GM23338 (cell line): ENCODE data around the gene KCNC4. TPM values are rescaled to one million over a fixed set of nuclear protein-coding genes. Genes with fewer than 3 reads are reported as not detected.

ENCODE experiments used
- ATAC-seq: fragments of 200-7000 bp; cut with Tn5 transposase; 3 replicates; pipeline ENCODE4 v1.9.1; 2020
- DNase-seq: peaks from one replicate; pipeline ENCODE4 v3.0.0-alpha.2; 2015; ENCODE audit warnings: low spot score
- H2AFZ ChIP-seq: fragments of 200-600 bp; sonication (generic); 2 replicates; pipeline ENCODE4 v1.8.0; 2016; ENCODE audit warnings: antibody characterized with exemption, mild to moderate bottlenecking, moderate library complexity
- H3F3A ChIP-seq: fragments of 200-600 bp; sonication (generic); replicated peaks from 2 replicates; pipeline ENCODE4 v1.8.0; 2017; ENCODE audit warnings: antibody characterized with exemption, mixed run types, low read depth
- H3K27ac ChIP-seq: fragments of 200-600 bp; sonication (generic); 2 replicates; pipeline ENCODE4 v1.6.1; 2016; ENCODE audit warnings: low read depth
- H3K27me3 ChIP-seq: fragments of 200-600 bp; sonication (generic); 2 replicates; pipeline ENCODE4 v1.8.0; 2016; ENCODE audit warnings: mild to moderate bottlenecking, mixed run types, moderate library complexity; ENCODE audit not compliant: insufficient read depth
- H3K36me3 ChIP-seq: fragments of 200-600 bp; sonication (generic); 2 replicates; pipeline ENCODE4 v1.8.0; 2016; ENCODE audit warnings: mild to moderate bottlenecking; ENCODE audit not compliant: insufficient read depth
- H3K4me1 ChIP-seq: fragments of 200-600 bp; sonication (generic); 2 replicates; pipeline ENCODE4 v1.8.0; 2016; ENCODE audit warnings: mild to moderate bottlenecking, moderate library complexity; ENCODE audit not compliant: insufficient read depth
- H3K4me2 ChIP-seq: fragments of 200-600 bp; sonication (generic); 2 replicates; pipeline ENCODE4 v1.7.1; 2017; ENCODE audit warnings: mixed run types
- H3K4me3 ChIP-seq: fragments of 200-600 bp; sonication (generic); 2 replicates; pipeline ENCODE4 v1.6.1; 2016; ENCODE audit warnings: mixed run types
- H3K79me2 ChIP-seq: fragments of 200-600 bp; sonication (generic); replicated peaks from 2 replicates; pipeline ENCODE4 v1.8.0; 2017; ENCODE audit warnings: mild to moderate bottlenecking; ENCODE audit not compliant: insufficient read depth
- H3K9me2 ChIP-seq: fragments of 200-600 bp; sonication (generic); 2 replicates; pipeline ENCODE4 v1.8.0; 2017; ENCODE audit not compliant: insufficient read depth
- H4K20me1 ChIP-seq: fragments of 200-600 bp; sonication (generic); replicated peaks from 2 replicates; pipeline ENCODE4 v1.8.0; 2017; ENCODE audit warnings: mild to moderate bottlenecking; ENCODE audit not compliant: insufficient read depth
- H3K27ac Mint-ChIP-seq: 2 replicates; pipeline ENCODE4 v1.8.0; 2020; ENCODE audit warnings: inconsistent platforms, mild to moderate bottlenecking, moderate library complexity, mixed read lengths
- H3K27me3 Mint-ChIP-seq: 3 replicates; pipeline ENCODE4 v1.8.0; 2022; ENCODE audit warnings: low read depth, mild to moderate bottlenecking, moderate library complexity, mixed read lengths, inconsistent platforms; ENCODE audit not compliant: insufficient read depth, poor library complexity
- H3K36me3 Mint-ChIP-seq: 3 replicates; pipeline ENCODE4 v1.8.0; 2021; ENCODE audit warnings: low read depth, mild to moderate bottlenecking, inconsistent platforms, moderate library complexity, mixed read lengths
- H3K4me1 Mint-ChIP-seq: 3 replicates; pipeline ENCODE4 v1.8.0; 2020; ENCODE audit warnings: mild to moderate bottlenecking, inconsistent platforms, mixed read lengths
- H3K4me3 Mint-ChIP-seq: 3 replicates; pipeline ENCODE4 v1.8.0; 2021; ENCODE audit warnings: moderate library complexity, mild to moderate bottlenecking, inconsistent platforms, mixed read lengths
- H3K9me3 Mint-ChIP-seq: 3 replicates; pipeline ENCODE4 v1.8.0; 2020; ENCODE audit warnings: moderate library complexity, mild to moderate bottlenecking, inconsistent platforms, mixed read lengths
- CREB1 ChIP-seq: fragments of 250-450 bp; sonication (Bioruptor Pico); IDR thresholded peaks from 2 replicates; pipeline ENCODE4 v1.5.0; 2020; ENCODE audit warnings: low read depth, mild to moderate bottlenecking, moderate library complexity
- EZH2 ChIP-seq: fragments of 200-600 bp; sonication (generic); IDR thresholded peaks from one replicate; pipeline ENCODE4 v1.8.0; 2017; ENCODE audit warnings: antibody characterized with exemption, mild to moderate bottlenecking, low read depth; ENCODE audit not compliant: unreplicated experiment
- EZH2phosphoT487 ChIP-seq: fragments of 200-600 bp; sonication (generic); IDR thresholded peaks from one replicate; pipeline ENCODE4 v1.8.1; 2018; ENCODE audit warnings: antibody characterized with exemption; ENCODE audit not compliant: unreplicated experiment
- JUNB ChIP-seq: IDR thresholded peaks from one replicate; pipeline ENCODE4 v1.6.1; 2016; ENCODE audit warnings: antibody characterized with exemption; ENCODE audit not compliant: unreplicated experiment
- NANOG ChIP-seq: IDR thresholded peaks from 2 replicates; pipeline ENCODE4 v1.6.1; 2016; ENCODE audit warnings: antibody characterized with exemption, borderline replicate concordance
- POLR2AphosphoS5 ChIP-seq: IDR thresholded peaks from 2 replicates; pipeline ENCODE4 v1.6.1; 2016; ENCODE audit warnings: antibody characterized with exemption, low read depth
- STAT1 ChIP-seq: IDR thresholded peaks from one replicate; pipeline ENCODE4 v1.6.1; 2016; ENCODE audit warnings: antibody characterized with exemption; ENCODE audit not compliant: unreplicated experiment
- ZNF114 ChIP-seq: fragments of 250-450 bp; sonication (Bioruptor Pico); IDR thresholded peaks from 2 replicates; pipeline ENCODE4 v1.5.0; 2020; ENCODE audit warnings: mild to moderate bottlenecking, moderate library complexity
- ZNF331 ChIP-seq: fragments of 250-450 bp; sonication (Bioruptor Pico); IDR thresholded peaks from 2 replicates; pipeline ENCODE4 v1.5.0; 2020; ENCODE audit warnings: low read depth, mild to moderate bottlenecking, moderate library complexity
- polyA plus RNA-seq: library from polyadenylated mRNA; unstranded; fragments of >200 nt; fragmentation: Nextera tagmentation; extraction: Ambion mirVana; gene quantifications from 2 replicates; pipeline ENCODE4 v1.2.1, GENCODE V29; 2016
- total RNA-seq: library from RNA; depleted of rRNA; stranded (reverse); fragments of >200 nt; shearing (Covaris generic); gene quantifications from 2 replicates; pipeline ENCODE4 v1.2.3, GENCODE V29; 2014
- TF ChIP-seq, protein P1 (sequence below): IDR thresholded peaks from 2 replicates; pipeline ENCODE4 v1.6.1; 2016; ENCODE audit warnings: antibody characterized with exemption
- TF ChIP-seq, protein P2 (sequence below): fragments of 250-450 bp; sonication (Bioruptor Pico); IDR thresholded peaks from 2 replicates; pipeline ENCODE4 v1.5.0; 2020; ENCODE audit warnings: mild to moderate bottlenecking, moderate library complexity
- TF ChIP-seq, protein P3 (sequence below): IDR thresholded peaks from one replicate; pipeline ENCODE4 v1.6.1; 2018; ENCODE audit warnings: antibody characterized with exemption; ENCODE audit not compliant: unreplicated experiment
- TF ChIP-seq, protein P4 (sequence below), 2 experiments: fragments of 200-600 bp in 1 of 2; sonication (generic) in 1 of 2; conservative IDR thresholded peaks; 2 replicates each; pipeline versions ENCODE4 v1.5.1 to v1.6.1; 2016 to 2017; ENCODE audit warnings: antibody characterized with exemption in 2 of 2, low read depth in 2 of 2, mild to moderate bottlenecking in 2 of 2, moderate library complexity in 1 of 2

The KCNC4 gene
- total and polyA plus RNA-seq, 2 experiments from 2014 or later = 3.5 to 10.7 TPM

DNA sequence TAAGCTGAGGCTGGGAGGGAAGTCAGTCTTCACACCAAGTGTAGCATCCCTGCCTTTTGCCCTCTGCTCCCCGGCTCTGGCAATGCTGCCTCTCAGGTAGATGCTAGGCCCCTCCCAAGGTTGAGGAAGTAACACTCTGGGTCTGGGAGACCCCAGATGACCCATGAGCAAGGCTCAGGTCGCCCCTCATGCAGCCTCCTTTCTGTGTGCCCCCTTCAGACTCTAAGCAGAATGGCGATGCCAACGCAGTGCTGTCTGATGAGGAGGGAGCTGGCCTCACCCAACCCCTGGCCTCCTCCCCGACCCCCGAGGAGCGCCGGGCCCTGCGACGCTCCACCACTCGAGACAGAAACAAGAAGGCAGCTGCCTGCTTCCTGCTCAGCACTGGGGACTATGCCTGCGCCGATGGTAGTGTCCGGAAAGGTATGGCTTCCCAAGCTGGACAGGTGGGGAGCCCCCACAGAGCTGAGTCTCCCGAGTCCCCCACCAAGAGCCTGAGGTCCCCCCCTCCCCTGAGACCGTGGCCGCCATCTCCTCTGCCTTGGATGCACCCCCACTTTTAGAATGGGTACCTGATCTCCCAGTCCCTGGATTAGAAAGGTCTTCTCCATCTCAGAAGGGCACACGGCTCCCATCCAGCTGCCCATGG lies 15.8 kb downstream of the KCNC4 start:
- Mint-ChIP-seq H3K9me3 (no peaks in the 10 kb centered on the region), H3K4me3 (no peak overlapping the region), H3K4me1 (peaks cover 23% of the 10 kb centered on the region), H3K27me3 (peaks cover 10% of the 10 kb centered on the region), H3K36me3 (peaks cover 17% of the 10 kb centered on the region; the same call in 2 of the 3 replicates), H3K27ac (no peak overlapping the region)
- H3K27ac ChIP-seq = no peak overlapping the region
- no peak overlapping the region for H2AFZ ChIP-seq
- H3K4me1 ChIP-seq = no peaks in the 10 kb centered on the region
- no peaks in the 10 kb centered on the region for H3K9me2 ChIP-seq
- H3K79me2 ChIP-seq = no peaks in the 10 kb centered on the region
- no peaks in the 10 kb centered on the region for H3K27me3 ChIP-seq
- H3F3A ChIP-seq = no peaks in the 10 kb centered on the region
- DNase-seq = no peak
- no peak overlapping the region for H3K4me2 ChIP-seq
- TF ChIP-seq POLR2AphosphoS5 (no peak), JUNB (no peak), NANOG (no peak), ZNF331 (CRISPR knock-in tag) (no peak), STAT1 (no peak), ZNF114 (CRISPR knock-in tag) (no peak), CREB1 (CRISPR knock-in tag) (no peak), EZH2 (no peak), EZH2phosphoT487 (no peak)
- TF ChIP-seq, protein P1, sequence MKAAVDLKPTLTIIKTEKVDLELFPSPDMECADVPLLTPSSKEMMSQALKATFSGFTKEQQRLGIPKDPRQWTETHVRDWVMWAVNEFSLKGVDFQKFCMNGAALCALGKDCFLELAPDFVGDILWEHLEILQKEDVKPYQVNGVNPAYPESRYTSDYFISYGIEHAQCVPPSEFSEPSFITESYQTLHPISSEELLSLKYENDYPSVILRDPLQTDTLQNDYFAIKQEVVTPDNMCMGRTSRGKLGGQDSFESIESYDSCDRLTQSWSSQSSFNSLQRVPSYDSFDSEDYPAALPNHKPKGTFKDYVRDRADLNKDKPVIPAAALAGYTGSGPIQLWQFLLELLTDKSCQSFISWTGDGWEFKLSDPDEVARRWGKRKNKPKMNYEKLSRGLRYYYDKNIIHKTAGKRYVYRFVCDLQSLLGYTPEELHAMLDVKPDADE = no peak
- TF ChIP-seq, protein P2, sequence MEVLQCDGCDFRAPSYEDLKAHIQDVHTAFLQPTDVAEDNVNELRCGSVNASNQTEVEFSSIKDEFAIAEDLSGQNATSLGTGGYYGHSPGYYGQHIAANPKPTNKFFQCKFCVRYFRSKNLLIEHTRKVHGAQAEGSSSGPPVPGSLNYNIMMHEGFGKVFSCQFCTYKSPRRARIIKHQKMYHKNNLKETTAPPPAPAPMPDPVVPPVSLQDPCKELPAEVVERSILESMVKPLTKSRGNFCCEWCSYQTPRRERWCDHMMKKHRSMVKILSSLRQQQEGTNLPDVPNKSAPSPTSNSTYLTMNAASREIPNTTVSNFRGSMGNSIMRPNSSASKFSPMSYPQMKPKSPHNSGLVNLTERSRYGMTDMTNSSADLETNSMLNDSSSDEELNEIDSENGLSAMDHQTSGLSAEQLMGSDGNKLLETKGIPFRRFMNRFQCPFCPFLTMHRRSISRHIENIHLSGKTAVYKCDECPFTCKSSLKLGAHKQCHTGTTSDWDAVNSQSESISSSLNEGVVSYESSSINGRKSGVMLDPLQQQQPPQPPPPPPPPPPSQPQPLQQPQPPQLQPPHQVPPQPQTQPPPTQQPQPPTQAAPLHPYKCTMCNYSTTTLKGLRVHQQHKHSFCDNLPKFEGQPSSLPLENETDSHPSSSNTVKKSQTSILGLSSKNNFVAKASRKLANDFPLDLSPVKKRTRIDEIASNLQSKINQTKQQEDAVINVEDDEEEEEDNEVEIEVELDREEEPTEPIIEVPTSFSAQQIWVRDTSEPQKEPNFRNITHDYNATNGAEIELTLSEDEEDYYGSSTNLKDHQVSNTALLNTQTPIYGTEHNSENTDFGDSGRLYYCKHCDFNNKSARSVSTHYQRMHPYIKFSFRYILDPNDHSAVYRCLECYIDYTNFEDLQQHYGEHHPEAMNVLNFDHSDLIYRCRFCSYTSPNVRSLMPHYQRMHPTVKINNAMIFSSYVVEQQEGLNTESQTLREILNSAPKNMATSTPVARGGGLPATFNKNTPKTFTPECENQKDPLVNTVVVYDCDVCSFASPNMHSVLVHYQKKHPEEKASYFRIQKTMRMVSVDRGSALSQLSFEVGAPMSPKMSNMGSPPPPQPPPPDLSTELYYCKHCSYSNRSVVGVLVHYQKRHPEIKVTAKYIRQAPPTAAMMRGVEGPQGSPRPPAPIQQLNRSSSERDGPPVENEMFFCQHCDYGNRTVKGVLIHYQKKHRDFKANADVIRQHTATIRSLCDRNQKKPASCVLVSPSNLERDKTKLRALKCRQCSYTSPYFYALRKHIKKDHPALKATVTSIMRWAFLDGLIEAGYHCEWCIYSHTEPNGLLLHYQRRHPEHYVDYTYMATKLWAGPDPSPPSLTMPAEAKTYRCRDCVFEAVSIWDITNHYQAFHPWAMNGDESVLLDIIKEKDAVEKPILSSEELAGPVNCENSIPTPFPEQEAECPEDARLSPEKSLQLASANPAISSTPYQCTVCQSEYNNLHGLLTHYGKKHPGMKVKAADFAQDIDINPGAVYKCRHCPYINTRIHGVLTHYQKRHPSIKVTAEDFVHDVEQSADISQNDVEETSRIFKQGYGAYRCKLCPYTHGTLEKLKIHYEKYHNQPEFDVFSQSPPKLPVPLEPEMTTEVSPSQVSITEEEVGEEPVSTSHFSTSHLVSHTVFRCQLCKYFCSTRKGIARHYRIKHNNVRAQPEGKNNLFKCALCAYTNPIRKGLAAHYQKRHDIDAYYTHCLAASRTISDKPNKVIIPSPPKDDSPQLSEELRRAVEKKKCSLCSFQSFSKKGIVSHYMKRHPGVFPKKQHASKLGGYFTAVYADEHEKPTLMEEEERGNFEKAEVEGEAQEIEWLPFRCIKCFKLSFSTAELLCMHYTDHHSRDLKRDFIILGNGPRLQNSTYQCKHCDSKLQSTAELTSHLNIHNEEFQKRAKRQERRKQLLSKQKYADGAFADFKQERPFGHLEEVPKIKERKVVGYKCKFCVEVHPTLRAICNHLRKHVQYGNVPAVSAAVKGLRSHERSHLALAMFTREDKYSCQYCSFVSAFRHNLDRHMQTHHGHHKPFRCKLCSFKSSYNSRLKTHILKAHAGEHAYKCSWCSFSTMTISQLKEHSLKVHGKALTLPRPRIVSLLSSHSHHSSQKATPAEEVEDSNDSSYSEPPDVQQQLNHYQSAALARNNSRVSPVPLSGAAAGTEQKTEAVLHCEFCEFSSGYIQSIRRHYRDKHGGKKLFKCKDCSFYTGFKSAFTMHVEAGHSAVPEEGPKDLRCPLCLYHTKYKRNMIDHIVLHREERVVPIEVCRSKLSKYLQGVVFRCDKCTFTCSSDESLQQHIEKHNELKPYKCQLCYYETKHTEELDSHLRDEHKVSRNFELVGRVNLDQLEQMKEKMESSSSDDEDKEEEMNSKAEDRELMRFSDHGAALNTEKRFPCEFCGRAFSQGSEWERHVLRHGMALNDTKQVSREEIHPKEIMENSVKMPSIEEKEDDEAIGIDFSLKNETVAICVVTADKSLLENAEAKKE (CRISPR knock-in tag) = no peak
- TF ChIP-seq, protein P3, sequence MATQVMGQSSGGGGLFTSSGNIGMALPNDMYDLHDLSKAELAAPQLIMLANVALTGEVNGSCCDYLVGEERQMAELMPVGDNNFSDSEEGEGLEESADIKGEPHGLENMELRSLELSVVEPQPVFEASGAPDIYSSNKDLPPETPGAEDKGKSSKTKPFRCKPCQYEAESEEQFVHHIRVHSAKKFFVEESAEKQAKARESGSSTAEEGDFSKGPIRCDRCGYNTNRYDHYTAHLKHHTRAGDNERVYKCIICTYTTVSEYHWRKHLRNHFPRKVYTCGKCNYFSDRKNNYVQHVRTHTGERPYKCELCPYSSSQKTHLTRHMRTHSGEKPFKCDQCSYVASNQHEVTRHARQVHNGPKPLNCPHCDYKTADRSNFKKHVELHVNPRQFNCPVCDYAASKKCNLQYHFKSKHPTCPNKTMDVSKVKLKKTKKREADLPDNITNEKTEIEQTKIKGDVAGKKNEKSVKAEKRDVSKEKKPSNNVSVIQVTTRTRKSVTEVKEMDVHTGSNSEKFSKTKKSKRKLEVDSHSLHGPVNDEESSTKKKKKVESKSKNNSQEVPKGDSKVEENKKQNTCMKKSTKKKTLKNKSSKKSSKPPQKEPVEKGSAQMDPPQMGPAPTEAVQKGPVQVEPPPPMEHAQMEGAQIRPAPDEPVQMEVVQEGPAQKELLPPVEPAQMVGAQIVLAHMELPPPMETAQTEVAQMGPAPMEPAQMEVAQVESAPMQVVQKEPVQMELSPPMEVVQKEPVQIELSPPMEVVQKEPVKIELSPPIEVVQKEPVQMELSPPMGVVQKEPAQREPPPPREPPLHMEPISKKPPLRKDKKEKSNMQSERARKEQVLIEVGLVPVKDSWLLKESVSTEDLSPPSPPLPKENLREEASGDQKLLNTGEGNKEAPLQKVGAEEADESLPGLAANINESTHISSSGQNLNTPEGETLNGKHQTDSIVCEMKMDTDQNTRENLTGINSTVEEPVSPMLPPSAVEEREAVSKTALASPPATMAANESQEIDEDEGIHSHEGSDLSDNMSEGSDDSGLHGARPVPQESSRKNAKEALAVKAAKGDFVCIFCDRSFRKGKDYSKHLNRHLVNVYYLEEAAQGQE = no peak
- TF ChIP-seq, protein P4, sequence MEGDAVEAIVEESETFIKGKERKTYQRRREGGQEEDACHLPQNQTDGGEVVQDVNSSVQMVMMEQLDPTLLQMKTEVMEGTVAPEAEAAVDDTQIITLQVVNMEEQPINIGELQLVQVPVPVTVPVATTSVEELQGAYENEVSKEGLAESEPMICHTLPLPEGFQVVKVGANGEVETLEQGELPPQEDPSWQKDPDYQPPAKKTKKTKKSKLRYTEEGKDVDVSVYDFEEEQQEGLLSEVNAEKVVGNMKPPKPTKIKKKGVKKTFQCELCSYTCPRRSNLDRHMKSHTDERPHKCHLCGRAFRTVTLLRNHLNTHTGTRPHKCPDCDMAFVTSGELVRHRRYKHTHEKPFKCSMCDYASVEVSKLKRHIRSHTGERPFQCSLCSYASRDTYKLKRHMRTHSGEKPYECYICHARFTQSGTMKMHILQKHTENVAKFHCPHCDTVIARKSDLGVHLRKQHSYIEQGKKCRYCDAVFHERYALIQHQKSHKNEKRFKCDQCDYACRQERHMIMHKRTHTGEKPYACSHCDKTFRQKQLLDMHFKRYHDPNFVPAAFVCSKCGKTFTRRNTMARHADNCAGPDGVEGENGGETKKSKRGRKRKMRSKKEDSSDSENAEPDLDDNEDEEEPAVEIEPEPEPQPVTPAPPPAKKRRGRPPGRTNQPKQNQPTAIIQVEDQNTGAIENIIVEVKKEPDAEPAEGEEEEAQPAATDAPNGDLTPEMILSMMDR (conservative IDR thresholded peaks at IDR 0.05; ENCODE audit: low read depth in 2 of 2) = no peak
- ATAC-seq = no peak
- H4K20me1 ChIP-seq = no peaks in the 10 kb centered on the region
- H3K4me3 ChIP-seq = no peak overlapping the region
- H3K36me3 ChIP-seq = no peaks in the 10 kb centered on the region
